GM18511 (cell line): ENCODE results near the gene MID1.
"Not testable (repeated sequence)": the region's sequence is repeated elsewhere in the genome, so short reads cannot be mapped to it uniquely, and the experiment has no call there.

Experiments used
- ATAC-seq: cut with Tn5 transposase; IDR thresholded peaks from one replicate; pipeline ENCODE4 v1.9.1; 2021; ENCODE audit warnings: mild to moderate bottlenecking, moderate library complexity; ENCODE audit not compliant: unreplicated experiment

The MID1 gene

GRCh38 chrX:10617186-10617998, 3.0 kb downstream of the MID1 start:
- no peak for ATAC-seq

GRCh38 chrX:10615931-10616774, 4.2 kb downstream of the MID1 start:
- ATAC-seq: peak; percentile 77

GRCh38 chrX:10612215-10612614, 8.2 kb downstream of the MID1 start:
- no peak for ATAC-seq

GRCh38 chrX:10611441-10612090, 8.8 kb downstream of the MID1 start:
- no peak for ATAC-seq

GRCh38 chrX:10608099-10608498, 12.3 kb downstream of the MID1 start:
- ATAC-seq: no peak

GRCh38 chrX:10607233-10607632, 13.2 kb downstream of the MID1 start:
- no peak for ATAC-seq

GRCh38 chrX:10603612-10604011, 16.8 kb downstream of the MID1 start:
- no peak for ATAC-seq

- no peak for ATAC-seq
Measured at GRCh38 chrX:10602646-10603045, 17.7 kb downstream of the MID1 start.

- no peak for ATAC-seq
Measured at GRCh38 chrX:10600479-10600878, 19.9 kb downstream of the MID1 start.

GRCh38 chrX:10598540-10598939, 21.8 kb downstream of the MID1 start:
- no peak for ATAC-seq

- peak; percentile 52 for ATAC-seq
Measured at GRCh38 chrX:10597871-10598270, 22.5 kb downstream of the MID1 start.

- ATAC-seq: no peak
Measured at GRCh38 chrX:10591363-10592335, 28.7 kb downstream of the MID1 start.

- ATAC-seq: not testable (repeated sequence)
Measured at GRCh38 chrX:10589787-10590186, 30.6 kb downstream of the MID1 start.

- ATAC-seq: no peak
Measured at GRCh38 chrX:10589098-10589497, 31.3 kb downstream of the MID1 start.

- ATAC-seq: not testable (repeated sequence)
Measured at GRCh38 chrX:10584882-10585281, 35.5 kb downstream of the MID1 start.

GRCh38 chrX:10582945-10583344, 37.4 kb downstream of the MID1 start:
- no peak for ATAC-seq

GRCh38 chrX:10582215-10582733, 38.1 kb downstream of the MID1 start:
- no peak for ATAC-seq

GRCh38 chrX:10579112-10580011, 41.0 kb downstream of the MID1 start:
- ATAC-seq: no peak

GRCh38 chrX:10578527-10578926, 41.9 kb downstream of the MID1 start:
- ATAC-seq: no peak
